GM10248 (cell line): ENCODE results near the gene ACTMAP.

Experiments used
- CTCF ChIA-PET: fragments of 300-600 bp; sonication (Branson Sonifier 250); formaldehyde crosslinking; extraction: SDS; loops from one replicate; lab custom pipeline; 2021; ENCODE audit warnings: antibody characterized with exemption; lab: Yijun Ruan, JAX
- POLR2A ChIA-PET: fragments of 350-650 bp; sonication (Branson Sonifier 250); formaldehyde crosslinking; extraction: SDS; loops from one replicate; lab custom pipeline; 2020; ENCODE audit warnings: antibody characterized with exemption; lab: Yijun Ruan, JAX
- DNase-seq: peaks from one replicate; pipeline ENCODE4 v3.0.0; 2012; ENCODE audit errors: extremely low spot score
- TF ChIP-seq, protein P1 (sequence below): IDR thresholded peaks from 2 replicates; pipeline ENCODE4 v1.5.1; 2012; ENCODE audit warnings: mild to moderate bottlenecking, low read depth; ENCODE audit errors: extremely low read depth, missing control alignments, control extremely low read depth

ACTMAP gene

DNA sequence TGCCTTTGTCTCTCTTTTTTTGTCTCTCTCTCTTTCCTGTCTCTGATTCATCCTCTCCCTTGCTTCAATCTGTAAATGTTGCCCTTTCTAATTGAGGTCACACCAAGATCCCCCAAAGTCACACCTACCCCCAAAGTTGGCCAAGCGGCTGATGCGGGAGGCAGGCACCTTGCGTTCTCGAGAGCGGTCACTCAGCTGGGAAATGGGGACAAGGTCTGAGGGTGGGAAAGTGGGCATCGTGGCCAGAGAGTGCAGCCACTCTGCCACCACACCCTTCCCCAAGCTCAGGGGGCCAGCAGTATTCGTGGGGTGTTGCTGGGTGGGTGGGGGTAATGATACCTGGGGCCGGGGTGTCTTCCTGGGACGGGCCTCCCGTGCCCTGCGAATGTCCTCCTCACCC is 36.3 kb downstream of the ACTMAP start:
- ChIA-PET CTCF (interaction anchor here (1.2 to 1.5 kb wide), 3 partner anchors 9 to 85 kb away, joined by 3 to 4 read pairs (median 4); partner anchors contain the start of gene EGLN2), POLR2A (interaction anchor here (0.6 to 0.7 kb wide), 2 partner anchors 143 to 162 kb away, joined by 3 to 7 read pairs; no protein-coding TSS in a partner anchor)
- TF ChIP-seq, protein P1, sequence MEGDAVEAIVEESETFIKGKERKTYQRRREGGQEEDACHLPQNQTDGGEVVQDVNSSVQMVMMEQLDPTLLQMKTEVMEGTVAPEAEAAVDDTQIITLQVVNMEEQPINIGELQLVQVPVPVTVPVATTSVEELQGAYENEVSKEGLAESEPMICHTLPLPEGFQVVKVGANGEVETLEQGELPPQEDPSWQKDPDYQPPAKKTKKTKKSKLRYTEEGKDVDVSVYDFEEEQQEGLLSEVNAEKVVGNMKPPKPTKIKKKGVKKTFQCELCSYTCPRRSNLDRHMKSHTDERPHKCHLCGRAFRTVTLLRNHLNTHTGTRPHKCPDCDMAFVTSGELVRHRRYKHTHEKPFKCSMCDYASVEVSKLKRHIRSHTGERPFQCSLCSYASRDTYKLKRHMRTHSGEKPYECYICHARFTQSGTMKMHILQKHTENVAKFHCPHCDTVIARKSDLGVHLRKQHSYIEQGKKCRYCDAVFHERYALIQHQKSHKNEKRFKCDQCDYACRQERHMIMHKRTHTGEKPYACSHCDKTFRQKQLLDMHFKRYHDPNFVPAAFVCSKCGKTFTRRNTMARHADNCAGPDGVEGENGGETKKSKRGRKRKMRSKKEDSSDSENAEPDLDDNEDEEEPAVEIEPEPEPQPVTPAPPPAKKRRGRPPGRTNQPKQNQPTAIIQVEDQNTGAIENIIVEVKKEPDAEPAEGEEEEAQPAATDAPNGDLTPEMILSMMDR, result no peak

DNA sequence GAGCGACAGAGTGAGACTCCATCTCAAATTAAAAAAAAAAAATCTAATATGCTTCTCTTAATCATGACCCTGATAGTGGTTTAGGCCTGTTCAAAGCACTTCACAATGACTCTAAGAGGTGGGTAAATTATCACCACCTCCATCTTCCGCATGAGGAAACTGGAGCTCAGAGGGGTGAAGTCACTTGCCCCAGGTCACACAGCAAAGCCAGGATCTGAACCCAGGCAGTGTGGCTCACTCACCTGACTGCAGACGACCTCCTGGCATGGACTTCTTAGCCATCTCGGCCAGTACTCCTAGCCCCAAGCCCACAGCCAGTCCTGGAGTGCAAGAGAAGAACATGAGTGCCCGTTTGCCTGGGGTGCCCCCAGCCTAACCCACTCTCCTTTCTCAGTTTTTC is 40.5 kb downstream of the ACTMAP start:
- DNase-seq, result no peak
- ChIA-PET CTCF (interaction anchor here (1.2 kb wide), 1 partner anchor 10 kb away, joined by 4 read pairs; no protein-coding TSS in a partner anchor), POLR2A (no interaction called here)
- TF ChIP-seq, protein P1, result no peak

More for the DNA sequence above, 36.3 kb downstream of the ACTMAP start:
- no peak for DNase-seq

DNA sequence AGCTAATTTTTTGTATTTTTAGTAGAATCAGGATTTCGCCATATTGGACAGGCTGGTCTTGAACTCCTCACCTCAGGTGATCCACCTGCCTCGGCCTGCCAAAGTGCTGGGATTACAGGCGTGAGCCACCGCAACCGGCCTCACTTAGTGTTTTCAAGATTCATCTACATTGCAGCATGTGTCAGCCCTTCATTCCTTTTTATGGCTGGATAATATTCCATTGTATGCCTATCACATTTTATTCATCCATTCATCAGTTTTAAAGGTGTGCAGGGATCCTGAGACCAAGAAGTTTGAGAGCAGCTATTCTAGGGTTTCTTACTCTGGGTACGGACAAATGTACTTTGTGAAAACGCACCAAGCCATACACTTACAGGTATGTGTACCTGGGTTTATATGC is 42.7 kb downstream of the ACTMAP start:
- TF ChIP-seq, protein P1, result no peak
- ChIA-PET CTCF (no interaction called here), POLR2A (interaction anchor here (1.0 to 1.1 kb wide), 2 partner anchors 15 to 842 kb away, joined by 3 to 4 read pairs; no protein-coding TSS in a partner anchor)
- DNase-seq, result no peak

DNA sequence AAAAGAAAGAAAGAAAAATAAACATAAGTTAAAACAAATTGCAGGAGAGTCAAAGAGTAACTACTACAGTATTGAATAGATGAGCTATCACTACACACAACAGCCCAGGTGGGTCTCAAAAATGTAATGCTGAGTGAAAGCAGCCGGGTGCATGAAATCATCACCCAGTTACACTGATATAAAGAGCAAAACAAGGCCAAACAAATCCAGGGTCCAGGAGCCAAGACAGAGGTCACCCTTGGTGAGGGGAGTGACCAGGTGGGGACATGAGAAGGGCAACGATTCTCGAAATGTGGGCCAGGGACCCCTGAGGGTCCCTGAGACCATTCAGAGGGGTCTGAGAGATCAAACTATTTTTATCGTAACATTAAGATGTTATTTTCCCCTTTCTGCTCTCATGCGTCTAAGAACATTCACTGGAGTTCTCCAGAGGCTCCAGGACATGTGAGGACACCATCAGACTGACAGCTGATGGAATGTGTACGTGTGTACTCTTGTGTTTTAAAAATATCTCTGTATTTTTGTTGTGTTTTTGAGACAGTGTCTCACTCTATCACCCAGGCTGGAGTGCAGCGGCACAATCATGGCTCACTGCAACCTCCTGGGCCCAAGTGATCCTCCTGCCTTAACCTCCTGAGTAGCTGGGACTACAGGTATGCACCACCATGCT is 44.2 kb downstream of the ACTMAP start:
- TF ChIP-seq, protein P1, result no peak
- ChIA-PET POLR2A (no interaction called here), CTCF (interaction anchor here (1.0 kb wide), 1 partner anchor 43 kb away, joined by 3 read pairs; no protein-coding TSS in a partner anchor)
- DNase-seq, result no peak

DNA sequence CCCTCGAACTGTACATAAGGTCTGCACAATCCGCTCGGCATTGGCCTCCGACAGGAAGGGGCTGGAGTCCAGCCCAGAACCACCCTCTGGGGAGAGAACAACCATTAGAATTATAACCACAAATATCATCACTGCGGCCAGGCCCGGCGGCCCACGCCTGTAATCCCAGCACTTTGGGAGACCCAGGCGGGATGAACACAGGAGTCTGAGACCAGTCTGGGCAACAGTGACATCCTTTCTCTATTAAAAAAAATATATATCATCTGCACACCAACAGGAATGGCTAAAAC is 45.0 kb downstream of the ACTMAP start:
- CTCF ChIA-PET, result no interaction called here
- no peak for DNase-seq
- TF ChIP-seq, protein P1, result no peak
- POLR2A ChIA-PET, result no interaction called here

DNA sequence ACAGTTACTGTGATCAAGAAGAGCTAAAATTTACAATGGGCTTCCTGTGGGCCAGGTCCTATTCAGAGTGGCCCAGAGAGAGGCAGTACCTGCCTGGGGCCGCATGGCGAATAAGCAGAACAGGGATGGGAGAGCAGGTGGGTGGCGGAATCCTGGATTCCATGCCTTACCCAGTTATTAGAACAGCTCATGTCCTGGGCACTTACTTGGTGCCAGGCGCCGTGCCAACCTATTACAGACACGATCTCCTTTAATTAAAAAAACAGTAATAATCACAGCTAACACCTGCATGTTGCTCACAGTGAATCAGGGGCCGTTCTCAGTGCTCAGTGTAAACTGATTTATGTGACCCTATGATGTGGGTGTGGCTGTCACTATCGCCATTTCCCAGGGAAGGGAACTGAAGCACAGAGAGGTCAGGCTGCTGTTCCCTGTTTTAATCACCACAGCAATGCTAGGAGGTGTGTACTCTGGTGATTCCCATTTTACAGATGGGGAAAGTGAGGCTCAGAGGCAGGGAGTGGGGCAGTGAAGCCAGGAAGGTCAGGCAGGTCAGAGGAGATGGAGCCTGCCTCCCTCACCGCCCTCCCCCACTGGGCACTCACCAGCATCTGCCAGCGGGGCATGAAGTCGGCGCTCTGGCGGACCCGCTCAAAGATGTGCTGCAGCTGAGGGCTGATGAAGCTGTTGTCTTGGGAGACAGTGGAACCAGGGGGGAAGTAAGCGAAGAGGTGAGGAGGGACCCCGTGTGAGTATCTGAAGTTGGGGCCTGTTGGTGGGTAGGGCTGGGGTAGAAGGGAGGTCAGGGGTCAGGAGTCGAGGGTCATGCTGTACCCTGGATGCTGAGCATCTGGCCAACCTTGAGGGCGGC is 45.6 kb downstream of the ACTMAP start:
- POLR2A ChIA-PET, result interaction anchor here (1.5 kb wide), 1 partner anchor 14 kb away, joined by 6 read pairs; no protein-coding TSS in a partner anchor

More for the DNA sequence above, 45.6 kb downstream of the ACTMAP start:
- CTCF ChIA-PET, result interaction anchor here (0.7 to 1.7 kb wide), 2 partner anchors 41 to 240 kb away, joined by 3 to 5 read pairs; no protein-coding TSS in a partner anchor
- TF ChIP-seq, protein P1, result no peak
- no peak for DNase-seq
